Stimulated activated CD4-positive, alpha-beta T cell treated with anti-CD3 and anti-CD28 coated beads, Interleukin-15, amount 100 ng/mL, for 1 hour (primary cell): ENCODE measurements around the gene NAV2.
"Not testable (repeated sequence)": the region's sequence is repeated elsewhere in the genome, so short reads cannot be mapped to it uniquely, and the experiment has no call there.

Experiments used
- DNase-seq, 2 donors: peaks; one replicate each; pipeline ENCODE4 v3.0.0-alpha.2; 2020; ENCODE audit warnings: low read depth in 1 of 2, low spot score in 1 of 2

Gene NAV2

DNA sequence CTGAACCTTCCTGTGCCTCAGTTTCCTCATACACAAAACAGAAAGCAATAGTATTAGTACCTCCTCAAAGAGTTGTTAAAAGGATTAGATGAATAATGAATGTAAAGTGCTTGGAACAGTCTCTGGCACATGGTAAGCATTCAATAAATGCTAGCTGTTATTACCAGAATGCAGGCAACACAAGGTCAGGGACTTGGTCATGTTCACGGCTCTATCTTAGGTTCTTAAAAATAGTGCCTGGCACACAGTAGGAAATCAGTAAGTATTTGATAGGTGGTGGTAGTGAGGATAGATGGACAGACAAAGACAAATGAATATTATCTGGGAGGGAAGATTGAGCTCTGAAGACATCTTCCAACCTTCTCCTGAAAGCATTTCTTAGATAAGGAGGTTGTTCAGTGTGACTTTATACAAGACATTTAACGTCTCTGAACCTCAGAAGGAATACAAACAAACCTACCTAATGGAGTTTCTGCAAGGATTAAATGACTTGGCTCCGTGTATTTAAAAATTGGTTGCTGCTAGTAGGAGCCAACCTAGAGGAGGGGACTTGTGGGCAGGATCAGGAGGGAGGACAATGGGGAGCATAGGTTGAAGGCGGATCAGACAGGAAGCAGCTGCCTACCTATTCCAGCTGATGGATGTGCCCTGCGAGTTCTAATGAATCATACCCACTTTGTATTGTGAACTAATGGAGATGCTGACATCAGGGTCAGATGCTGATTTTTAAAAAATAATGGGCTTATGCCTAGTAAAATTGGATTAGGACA, 353.6 kb downstream of the NAV2 start:
- no peak for DNase-seq

DNA sequence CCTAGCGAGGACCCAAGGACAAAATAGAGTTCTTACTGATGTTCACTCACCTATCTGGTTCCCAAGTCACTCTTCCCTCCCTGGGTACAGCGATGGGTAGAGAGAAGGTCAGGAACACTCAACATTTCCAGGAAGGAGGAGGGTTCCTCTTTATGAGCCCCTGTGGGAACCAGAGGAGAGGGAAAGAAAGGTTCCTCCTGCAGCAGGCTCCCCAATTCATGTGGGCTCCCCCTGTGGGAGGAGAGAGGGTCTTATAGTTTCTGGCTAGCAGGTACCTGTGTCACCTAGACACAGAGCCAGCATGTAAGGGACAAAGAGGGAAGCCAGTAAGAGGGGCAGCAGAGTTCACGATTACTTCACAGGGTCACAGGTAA, 354.1 kb downstream of the NAV2 start:
- no peak for DNase-seq

DNA sequence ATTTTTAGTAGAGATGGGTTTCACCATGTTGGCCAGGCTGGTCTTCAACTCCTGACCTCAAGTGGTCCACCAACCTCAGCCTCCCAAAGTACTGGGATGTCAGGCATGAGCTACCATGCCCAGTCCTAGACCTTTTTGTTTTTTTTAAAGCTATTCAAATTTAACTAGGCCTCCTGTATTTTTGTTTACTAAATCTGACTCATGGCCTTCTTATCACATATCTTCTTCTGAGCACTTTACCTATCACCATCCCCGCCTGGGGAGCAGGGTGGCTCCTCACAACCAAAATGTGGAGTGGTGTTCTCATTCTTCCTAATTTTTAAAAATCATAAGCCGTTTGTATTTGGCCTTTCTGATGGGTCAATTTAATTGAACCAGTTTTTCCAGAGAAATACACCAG, 355.0 kb downstream of the NAV2 start:
- DNase-seq, result no peak

DNA sequence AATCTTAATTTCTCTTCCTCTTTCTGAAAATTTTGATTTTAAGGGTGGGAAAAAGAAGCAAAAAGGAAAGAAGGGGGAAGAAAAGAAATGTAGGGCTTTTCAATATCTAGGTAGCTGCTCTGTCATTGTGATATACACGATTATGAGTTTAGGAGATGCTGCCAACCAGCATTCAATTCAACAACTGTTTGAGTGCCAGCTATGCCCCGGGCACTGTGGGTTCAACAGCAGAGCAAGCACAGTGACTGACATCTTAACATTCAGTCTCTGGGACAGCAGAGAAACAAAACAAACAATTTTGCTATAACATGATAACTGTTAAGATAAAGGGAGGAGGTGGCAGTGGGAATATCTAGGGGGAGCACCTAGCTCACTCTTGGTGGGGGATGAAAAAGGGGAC, 356.1 kb downstream of the NAV2 start:
- DNase-seq, result no peak

DNA sequence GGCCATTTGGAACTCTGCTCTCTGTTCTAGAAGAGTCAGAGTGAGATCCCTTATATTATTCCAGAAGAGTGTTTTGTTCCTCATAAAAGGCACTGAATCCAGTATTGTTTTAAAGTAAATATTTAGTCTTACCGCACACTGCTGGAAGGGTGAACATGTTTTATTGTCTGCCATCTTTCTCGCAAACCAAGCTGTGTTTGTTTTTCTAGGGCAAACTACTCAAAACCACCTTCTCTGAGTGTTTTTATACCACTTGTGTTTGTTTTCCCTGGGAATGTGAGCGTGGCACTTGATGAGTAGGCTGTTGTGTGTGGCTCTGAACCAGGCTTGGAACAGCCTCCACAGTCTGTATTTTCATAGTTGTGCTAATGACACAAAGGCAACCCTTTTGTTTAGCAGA, 357.8 kb downstream of the NAV2 start:
- no peak for DNase-seq

DNA sequence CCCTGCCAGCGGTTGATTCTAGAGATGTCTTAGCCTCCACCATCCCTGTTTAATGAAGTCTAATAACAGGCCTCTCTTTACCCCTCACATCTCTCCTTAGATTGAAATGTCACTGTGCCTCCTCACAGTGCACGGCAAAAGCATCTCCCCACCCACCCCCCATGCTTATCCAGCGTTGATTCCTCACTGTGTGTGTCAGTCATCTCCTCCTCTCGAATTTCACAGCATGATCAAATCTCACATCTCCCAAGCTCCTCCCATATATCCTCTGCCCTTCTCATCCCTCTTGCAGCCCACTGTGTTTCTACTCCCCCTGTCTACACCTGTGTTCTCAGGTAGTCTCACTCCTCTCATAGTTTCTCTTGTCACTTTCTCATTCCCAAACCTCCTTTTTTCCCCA, 363.0 kb downstream of the NAV2 start:
- no peak for DNase-seq

DNA sequence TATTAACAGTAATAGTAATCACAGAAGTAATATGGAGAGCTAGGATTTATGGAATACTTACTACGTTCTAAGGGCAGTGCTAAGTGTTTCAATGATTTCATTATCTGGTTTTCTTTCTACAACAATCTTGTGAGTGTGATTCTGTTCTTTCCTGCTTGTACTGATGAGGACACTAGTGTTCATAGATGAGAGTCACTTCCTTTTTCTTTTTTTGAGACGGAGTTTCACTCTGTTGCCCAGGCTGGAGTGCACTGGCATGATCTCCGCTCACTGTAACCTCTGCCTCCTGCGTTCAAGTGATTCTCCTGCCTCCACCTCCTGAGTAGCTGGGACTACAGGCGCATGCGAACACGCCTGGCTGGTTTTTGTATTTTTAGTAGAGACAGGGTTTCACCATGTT, 366.2 kb downstream of the NAV2 start:
- no peak for DNase-seq

DNA sequence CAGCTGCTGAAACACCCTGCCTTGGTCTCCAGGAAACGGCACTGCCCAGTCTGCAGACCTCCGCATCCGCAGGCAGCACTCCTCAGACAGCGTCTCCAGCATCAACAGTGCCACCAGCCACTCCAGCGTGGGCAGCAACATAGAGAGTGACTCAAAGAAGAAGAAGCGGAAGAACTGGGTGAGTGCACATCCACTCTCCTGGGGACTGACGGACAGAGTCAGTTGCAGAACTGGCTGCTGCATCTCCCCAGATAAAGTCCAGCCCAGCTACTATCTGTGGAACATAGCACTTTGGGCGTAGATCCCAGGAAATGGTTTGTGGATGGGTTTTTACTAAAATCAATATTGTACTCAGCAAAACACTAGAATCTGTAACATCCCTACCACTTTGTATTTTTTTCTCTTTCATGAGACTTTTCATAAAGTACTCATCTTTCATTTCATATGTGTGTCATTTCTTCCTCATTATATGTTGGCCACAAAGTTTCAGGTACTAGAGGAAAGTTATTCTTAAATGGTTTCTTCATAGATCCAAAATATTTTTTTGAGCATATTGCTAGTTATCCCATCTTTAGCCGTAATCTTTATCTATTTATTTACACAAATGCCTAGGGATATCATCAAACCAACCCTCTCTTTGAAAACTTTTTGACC, 367.5 kb downstream of the NAV2 start:
- no peak for DNase-seq

DNA sequence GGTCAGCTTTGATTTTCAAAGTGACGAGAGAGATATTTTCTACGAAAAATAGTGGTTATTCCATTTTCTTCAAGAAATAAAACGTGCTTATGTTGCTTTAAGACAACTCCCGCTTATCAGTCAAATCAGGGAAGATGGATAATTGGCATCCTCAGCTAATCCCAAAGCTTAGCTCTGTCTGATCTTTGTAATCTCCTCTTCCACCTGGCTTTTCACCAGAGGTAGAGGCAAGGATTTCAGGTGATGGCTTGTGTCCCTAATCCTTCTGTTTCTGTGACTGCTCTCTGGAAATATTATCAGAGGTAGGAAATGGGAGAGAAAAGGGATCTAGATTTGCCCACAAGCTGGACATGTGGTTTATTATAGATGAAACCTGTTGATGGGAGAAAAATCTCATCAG, 368.7 kb downstream of the NAV2 start:
- no peak for DNase-seq

DNA sequence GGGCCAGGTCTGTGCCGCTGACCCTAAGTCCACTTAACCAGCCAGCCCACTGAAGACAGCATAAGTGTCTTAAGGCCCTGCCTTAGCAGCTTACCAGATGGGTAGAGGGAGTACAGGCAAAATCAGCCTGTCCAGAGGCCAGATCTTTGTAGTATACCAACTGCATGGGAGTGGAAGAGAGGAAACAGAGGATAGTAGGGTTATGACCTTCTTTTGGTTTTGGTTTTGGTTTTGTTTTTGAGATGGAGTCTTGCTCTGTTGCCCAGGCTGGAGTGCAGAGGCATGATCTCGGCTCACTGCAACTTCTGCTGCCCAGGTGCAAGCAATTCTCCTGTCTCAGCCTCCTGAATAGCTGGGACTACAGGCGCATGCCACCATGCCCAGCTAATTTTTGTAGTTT, 371.2 kb downstream of the NAV2 start:
- not testable (repeated sequence) for DNase-seq

DNA sequence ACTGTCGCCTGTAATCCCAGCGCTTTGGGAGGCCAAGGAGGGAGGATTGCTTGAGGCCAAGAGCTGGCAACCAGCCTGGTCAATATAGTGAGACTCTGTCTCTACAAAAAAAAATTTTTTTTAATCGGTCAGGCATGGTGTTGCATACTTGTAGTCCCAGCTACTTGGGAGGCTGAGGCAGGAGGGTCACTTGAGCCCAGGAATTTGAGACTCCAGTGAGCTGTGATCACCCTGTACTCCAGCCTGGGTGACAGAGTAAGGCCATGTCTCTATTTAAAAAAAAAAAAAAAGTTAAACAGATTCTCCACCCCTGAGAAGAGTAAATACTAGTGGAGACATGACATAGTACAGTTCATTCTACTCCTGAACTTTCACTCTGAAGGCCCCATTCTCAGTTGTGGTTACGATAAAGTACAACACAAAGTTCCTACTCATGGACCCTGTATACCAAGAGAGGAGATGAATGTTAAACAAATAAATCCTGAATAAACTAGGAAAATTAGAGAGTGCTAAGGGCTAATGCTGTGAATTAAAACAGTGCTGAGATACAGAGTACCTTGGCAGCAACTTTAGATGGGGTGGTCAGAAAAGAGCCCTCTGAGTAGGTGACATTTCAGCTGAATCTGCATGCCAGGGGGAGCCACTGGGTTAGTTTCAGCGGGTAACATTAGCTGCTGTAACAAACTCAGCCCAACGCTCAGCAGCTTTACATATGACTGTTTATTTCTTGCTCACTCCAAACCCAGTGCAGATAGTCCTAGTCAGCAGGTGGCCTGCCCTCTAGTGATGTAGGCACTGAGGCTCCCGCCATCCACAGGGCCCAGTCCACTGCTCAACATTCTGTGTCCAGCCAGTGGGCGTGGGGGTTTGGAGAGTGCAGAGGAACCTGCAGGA, 372.5 kb downstream of the NAV2 start:
- no peak for DNase-seq

DNA sequence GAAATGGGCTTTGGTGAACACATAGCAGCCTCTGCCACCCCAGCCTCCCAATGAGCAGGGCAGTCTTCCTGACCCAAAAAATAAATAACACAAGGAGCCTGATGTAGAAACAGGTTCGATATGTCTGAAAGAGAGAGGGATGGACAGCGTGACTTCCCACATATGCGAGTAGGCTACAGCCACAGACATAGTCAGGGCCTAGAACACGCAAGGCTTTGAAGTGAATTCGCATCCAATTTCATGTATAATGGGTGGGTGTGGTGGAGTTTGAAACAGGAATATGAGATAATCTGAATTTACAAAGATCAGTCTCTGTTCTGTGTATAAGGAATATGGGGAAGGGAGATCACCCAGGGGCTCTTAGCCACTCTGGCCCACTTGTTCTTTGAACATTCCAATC, 373.3 kb downstream of the NAV2 start:
- DNase-seq, result no peak

DNA sequence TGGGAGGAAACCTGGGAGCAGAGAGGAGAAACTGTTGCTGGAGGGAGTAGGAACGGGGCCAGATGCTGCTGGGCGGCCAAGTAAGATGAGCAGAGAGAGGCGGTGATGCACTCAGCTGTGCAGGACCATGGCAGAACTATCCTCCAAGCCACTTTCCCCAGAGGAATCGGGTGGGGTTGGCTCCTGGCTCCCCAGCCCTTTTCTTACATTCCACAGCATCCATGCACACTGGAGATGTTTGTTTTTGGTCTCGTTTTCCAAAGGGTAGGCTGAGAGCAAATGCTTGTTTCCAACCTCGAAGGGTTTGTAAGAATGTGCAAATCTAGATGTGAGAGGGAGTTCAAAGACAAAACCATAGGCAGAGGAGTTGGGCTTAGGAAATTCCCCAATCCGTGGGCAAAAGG, 374.5 kb downstream of the NAV2 start:
- DNase-seq, result no peak

DNA sequence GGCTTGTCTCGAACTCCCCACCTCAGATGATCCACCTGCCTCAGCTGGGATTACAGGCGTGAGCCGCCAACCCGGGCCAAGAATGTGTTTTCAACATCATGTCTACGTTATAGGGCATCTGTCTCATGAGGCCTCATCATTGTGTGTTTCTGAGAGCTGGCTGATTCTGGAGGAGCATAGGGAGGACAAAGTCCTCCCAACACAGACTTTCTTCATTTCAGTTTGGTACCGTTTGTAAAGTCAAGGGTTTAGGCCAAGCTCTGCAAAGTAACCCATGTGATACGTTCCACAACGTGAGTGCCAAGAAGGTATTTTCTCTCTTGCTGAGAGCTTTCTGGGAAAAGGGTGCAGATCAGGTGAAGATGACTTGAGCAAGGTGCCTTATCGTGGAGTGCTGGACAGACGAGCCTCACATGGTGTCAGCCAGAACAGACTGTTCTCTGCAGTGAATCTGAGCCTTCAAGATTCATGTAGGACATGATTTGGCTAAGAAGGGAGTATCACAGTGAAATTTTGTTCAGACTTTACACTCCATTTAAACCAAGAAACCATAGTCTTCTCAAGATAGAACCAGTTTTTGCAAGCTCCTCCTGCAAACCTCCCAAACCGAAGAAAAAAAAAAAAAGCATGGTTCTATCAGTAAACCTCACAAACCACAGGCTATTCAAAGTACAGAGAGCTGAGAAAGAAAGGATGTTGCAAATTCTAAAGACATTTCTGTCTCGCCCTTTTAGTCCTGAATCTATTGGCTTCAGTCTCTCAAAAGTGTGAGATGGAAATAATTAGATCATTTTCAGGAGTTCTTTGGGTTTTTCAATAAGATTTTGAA, 376.0 kb downstream of the NAV2 start:
- no peak for DNase-seq

DNA sequence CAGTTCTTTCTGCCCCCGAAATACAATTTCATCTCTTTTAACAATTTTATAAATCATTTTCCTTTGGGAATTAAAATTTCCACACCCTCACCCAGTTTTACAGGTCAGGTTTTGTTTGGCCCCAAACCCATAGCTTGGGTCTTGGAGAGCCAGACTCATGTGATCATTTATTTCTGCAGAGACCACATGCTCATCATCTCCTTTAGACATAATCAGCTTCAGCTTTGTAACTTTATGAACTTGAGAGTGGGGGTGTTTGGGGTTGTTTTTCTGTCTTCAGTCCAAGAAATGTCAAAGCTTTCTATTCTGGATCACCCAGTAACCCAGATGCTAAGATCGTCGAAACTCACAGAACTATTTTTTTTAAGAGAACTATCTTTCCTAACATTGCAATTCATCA, 376.7 kb downstream of the NAV2 start:
- DNase-seq, result no peak

DNA sequence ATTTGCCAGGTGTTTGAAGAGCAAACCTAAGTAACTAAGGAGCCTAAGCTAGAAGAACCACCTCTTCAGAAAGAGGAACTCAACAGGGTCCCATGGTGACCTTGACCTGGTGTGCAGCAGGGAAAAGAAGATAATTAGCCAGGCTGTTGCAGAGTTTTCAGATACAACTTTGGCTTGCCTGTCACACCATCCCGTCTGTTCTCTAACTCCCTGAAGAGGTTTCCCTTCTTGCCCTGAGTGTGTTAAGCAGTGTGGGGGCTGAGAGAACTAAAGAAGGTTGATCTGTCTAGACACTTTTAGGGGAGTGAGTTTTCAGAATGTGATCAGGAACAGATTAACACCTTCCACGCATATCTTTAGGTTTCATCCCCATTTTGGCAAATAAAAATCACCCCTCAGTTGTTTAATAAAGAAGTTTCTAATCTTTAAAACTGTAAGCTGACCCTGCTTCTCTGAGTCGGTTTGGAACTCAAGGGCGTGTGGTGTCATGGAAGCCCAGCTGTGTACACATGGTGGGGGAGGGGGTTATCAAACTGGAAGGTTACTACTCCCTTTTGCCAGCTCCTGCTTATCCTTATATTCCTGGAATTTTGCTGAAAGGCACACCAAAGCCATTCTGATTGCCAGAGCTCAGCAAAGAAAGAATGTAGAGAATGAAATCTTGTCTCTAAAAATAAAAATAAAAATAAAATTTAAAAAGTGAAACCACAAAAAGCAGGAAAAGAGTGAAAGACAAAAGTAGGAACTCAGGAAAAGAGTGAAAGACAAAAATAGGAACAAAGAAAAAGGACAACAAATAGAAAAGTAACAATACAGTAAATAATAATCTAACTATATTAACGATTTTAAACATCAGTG, 377.4 kb downstream of the NAV2 start:
- DNase-seq, result no peak

DNA sequence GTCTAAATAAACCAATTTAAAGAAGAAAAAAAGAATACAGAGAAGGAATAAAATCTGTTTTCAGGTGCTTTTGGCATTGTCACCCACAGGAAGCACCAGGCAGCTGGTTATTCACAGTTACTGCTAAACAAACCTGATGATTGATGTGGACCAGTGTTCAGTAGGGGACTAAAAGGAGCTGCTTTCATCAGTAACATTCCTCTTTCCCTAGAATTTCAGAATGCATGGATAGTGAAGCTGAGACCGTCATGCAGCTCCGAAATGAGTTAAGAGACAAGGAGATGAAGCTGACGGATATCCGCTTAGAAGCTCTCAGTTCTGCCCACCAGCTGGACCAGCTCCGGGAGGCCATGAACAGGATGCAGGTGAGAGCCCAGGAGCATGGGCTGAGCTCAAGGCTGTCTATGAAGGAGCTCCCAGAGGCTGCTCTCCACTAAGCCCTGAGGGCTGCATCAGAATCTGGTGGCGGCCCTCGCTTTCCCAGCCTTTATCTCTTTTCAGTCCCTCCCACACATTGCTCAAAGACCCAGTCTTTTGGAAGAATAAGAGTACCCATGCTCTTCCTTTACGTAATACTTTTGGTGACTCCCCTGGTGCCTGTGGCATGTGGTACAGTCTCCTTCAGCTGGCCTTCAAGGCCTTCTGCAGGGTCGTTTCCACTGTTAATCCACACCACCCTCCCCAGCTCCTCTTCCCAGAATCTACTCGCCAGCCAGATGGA, 378.2 kb downstream of the NAV2 start:
- DNase-seq, result no peak

DNA sequence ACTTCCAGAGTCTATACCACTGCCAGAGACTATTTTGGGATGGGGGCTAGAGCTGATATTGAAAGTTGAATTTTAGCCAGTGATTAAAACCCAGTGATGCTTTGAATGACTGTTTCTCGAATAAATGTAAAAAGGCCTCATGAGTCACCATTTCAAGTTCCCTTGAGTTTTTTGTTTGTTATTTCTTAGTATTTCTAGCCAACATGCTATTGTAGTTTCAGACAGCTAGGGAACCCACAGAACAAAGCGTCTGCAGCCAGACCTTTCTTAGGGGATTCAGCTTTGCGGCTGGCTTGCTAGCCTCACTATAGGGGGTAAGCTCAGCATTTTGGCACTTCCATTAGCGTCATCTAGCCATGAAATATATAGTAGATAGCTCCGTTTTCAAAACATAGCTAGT, 381.1 kb downstream of the NAV2 start:
- DNase-seq, result no peak

DNA sequence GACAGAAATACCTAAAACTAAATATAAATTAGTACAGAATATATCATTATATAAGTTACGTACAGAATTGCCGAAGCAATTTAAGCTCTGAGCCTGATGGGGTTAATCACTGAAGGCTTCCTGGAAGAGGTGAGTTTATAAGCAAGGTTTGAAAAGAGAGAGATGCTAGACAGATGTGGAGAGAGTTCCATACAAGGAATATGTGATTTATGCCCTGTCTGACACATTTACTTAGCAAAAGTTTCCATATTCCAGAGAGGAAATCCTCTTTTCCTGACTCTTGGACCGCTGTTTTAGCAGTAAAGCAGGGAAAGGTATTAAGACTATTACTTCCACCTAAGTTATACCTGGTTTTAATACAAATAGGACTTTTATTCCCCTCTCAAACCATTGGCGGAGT, 382.6 kb downstream of the NAV2 start:
- DNase-seq, result no peak
